Lower leg skin (tissue), 3 donors: ENCODE measurements around the gene SHISA5.

ENCODE experiments used
- CTCF ChIP-seq, 3 donors: fragments of 450-650 bp; IDR thresholded peaks; one replicate each; pipeline ENCODE4 v1.5.1; 2016; ENCODE audit warnings: antibody characterized with exemption in 3 of 3, mild to moderate bottlenecking in 3 of 3, moderate library complexity in 2 of 3
- POLR2A ChIP-seq, 2 donors: fragments of 450-650 bp; IDR thresholded peaks; one replicate each; pipeline ENCODE4 v1.6.1; 2016 to 2017; ENCODE audit warnings: antibody characterized with exemption in 2 of 2, mild to moderate bottlenecking in 1 of 2, moderate library complexity in 1 of 2

GRCh38 chr3:48470286-48470685 lies 33.7 kb downstream of the SHISA5 start:
- TF ChIP-seq CTCF (IDR thresholded peaks at IDR 0.05) (no peak), POLR2A (IDR thresholded peaks at IDR 0.05) (no peak)
